HG03521 (cell line): ENCODE results near the gene PRR5.

ENCODE experiments used
- ATAC-seq: cut with Tn5 transposase; IDR thresholded peaks from one replicate; pipeline ENCODE4 v1.9.1; 2021; ENCODE audit warnings: mild to moderate bottlenecking, moderate library complexity; ENCODE audit not compliant: unreplicated experiment

PRR5 gene

GRCh38 chr22:44711690-44712555, 9.9 kb downstream of the PRR5 start:
- ATAC-seq = no peak

DNA sequence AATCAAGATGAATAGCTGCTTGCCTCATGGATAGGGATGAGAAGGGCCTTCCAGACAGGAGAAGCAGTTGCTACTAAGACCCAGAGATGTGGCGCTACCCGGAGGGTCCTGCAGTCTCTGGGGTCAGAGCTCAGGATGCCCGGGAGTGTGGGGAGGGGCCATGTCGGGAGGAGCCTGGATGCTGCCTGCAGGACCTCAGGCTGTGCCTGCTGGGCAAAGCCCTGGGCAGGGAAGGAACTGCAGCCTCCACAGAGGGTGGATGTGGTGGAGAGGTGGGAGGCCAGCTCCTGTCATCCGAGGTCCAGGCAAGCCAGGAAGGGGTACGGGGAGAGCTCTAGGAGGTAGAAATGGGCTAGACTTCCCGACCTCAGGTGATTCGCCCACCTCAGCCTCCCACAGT, 11.0 kb downstream of the PRR5 start:
- no peak for ATAC-seq

GRCh38 chr22:44714703-44715350, 12.8 kb downstream of the PRR5 start:
- ATAC-seq = no peak

GRCh38 chr22:44718418-44718817, 16.4 kb downstream of the PRR5 start:
- ATAC-seq = no peak

- no peak for ATAC-seq
These were observed 17.8 kb downstream of the PRR5 start for GRCh38 chr22:44719586-44720368.

DNA sequence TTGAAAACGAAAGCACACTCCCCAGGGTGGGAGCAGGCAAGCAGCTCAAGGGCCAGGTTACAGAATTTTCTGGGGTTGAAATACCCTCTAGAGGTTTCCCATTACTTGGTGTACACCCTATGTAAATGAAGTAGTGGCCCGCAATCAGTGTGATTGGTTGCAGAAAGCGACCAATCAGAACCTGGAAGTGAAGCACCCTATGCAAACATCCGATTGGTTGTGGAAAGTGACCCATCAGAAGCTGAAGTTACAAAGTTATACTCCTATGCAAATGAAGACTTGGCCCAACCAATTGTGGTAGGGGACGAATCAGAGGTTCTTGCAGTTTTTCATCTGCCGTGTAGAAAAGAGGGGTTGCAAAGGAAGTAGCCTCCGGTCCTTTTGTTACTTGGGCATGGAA, 19.2 kb downstream of the PRR5 start:
- no peak for ATAC-seq

GRCh38 chr22:44722611-44723010, 20.6 kb downstream of the PRR5 start:
- no peak for ATAC-seq

GRCh38 chr22:44723801-44724200, 21.8 kb downstream of the PRR5 start:
- ATAC-seq = no peak

DNA sequence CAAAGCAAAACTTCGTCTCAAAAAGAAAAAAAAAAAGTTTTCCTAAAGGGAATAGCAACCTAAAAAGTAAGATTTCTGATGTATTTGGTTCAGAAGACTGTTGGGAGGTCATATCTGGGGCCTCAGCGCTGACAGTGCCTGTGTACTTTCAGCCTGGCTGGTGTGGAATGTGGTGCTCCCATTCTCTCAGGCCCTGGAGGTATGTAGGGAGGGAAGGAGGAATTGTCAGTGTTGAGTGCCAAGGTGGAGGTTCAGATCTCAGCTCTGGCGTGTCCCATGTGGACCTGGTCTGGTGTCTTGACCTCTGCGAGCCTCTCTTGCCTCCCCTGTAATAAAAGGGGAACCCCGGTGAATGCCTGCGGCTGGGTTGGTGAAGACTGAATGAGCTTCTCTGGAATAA, 22.4 kb downstream of the PRR5 start:
- ATAC-seq = no peak

GRCh38 chr22:44724859-44725258, 22.9 kb downstream of the PRR5 start:
- no peak for ATAC-seq

DNA sequence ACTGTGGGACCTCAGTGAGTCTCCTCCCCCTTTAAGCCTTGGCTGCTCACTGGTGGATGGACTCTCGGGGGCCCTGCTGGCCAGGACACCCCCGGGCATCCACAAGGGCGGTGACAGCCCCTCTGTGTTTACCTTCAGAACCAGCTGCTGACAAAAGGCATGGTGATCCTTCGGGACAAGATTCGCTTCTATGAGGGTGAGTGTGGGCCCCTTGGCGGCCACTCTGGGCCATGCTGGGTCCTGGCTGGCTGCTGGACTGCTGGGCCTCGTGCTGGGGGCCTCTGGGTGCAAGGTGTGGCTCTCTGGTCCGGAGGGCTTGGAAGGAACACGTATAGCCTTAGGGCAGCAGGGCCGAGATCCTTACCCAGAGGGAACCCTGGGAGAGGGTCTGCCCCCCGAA, 24.4 kb downstream of the PRR5 start:
- no peak for ATAC-seq

- ATAC-seq = no peak
These were observed 25.1 kb downstream of the PRR5 start for GRCh38 chr22:44727148-44727547.

- ATAC-seq = no peak
These were observed 25.7 kb downstream of the PRR5 start for GRCh38 chr22:44727709-44728108.

DNA sequence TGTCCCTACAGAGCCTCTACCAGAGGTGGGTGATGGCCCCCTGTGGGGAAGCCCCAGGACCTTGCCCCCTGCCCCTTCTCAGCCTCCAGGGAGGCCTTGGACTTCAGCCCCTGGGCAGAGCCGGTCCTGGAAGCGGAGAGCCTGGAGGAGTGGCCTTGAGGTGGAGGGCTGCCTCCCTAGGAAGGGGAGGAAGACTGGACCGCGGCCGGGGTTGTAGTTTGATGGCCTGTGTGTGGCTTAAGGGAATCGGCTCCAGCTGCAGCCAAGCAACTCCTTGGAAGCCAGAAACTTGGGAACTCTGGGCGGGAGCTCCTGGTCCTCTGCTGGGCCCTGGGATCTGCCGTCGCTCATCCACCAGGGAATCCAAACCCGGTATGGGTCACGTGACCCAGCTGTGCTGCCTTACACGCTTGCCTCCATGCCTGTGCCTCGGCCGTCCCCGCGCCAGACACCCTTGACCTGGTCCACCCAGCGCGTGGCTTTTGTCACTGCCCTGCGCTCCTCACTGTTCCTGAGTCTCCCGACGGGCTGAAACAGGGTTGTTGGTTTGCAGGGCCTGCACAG, 26.8 kb downstream of the PRR5 start:
- no peak for ATAC-seq

DNA sequence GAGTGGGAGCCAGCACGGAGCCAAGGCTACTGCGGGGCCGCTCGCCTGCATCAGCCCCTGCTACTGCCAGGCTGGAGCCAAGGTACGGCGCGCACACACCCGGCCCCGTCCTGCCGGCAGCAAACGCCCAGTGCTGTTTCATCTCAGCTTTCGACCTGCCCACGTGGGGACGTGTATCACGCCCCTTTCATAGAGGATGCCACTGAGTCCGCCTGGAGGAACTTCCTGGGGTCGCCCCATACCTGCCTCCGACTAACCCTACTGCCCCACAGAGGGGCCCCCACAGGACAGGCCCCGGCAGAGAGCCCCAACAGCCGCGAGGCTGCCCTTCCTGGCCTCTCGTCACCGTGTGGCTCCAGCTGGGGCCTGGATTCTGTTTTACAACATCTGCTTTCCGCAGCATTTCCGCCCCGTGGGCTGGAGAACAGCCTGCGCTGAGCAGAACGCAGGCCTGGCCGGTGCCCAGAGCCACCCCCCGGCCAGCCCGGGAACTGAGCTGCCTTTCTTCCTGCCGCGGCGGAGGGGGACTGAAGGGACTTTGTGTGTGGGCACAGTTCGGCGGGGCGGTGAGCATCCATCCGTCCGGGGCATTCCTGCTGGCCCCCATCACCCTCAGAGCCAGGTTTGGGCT, 27.5 kb downstream of the PRR5 start:
- no peak for ATAC-seq

DNA sequence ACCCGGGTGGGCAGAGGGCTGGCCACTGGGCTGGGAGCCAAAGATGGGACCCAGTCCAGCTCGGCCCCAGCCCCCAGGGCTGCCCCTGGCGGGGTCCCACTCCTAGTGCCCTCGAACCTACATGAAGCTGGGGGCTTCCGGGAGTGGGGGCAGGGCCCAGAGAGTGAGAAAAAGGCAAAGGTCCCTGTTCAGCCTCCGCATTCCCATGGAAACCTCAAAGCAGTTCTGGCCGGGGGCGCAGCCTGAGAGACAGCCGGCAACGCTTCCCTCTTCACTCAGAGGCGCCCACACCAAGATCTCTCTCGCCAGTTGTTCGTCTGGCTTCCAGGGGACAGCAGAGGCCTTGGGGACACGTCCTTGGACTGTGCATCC, 28.0 kb downstream of the PRR5 start:
- ATAC-seq = no peak

- no peak for ATAC-seq
These were observed 28.7 kb downstream of the PRR5 start for GRCh38 chr22:44730490-44731356.

GRCh38 chr22:44731357-44731970, 29.5 kb downstream of the PRR5 start:
- no peak for ATAC-seq

GRCh38 chr22:44732017-44732561, 30.1 kb downstream of the PRR5 start:
- ATAC-seq = no peak
